NCI-H187 treated with DMSO at 0.1 percent for 48 hours (cell line): ENCODE measurements around the gene SLC39A7.

Experiments
- DNase-seq: peaks from one replicate; lab custom pipeline; 2025; lab: John Stamatoyannopoulos, UW

The SLC39A7 gene

DNA sequence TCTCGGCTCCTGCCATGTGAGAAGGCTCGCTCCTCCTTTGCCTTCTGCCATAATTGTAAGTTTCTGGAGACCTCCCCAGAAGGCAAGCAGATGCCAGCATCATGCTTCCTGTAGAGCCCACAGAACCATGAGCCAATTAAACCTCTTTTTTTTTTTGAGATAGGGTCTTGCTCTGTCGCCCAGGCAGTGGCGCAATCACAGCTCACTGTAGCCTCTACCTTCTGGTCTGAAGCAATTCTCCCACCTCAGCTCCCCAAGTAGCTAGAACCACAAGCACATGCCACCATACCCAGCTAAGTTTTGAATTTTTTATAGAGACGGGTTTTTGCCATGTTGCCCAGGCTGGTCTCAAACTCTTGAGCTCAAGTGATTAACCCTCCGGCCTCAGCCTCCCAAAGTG is 36.2 kb downstream of the SLC39A7 start:
- no peak for DNase-seq

DNA sequence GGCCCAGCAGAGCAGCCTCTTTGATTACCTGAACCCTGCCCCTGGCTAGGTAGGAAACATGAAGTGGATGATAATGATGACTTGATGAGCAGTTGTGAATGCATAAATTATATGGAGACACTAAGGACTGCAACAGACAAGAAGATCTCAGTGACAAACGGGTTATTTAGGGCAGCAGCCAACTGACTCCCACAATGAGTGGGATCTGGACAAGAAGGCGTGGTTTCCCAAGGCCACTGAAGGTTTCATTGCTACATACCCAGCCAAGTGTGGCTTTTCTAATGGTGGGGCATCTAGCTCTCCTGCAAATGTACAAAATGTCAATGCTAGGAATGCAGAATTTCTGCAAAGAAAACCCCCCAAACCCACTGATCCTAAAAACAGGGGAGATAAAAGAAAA is 37.1 kb downstream of the SLC39A7 start:
- DNase-seq: no peak

DNA sequence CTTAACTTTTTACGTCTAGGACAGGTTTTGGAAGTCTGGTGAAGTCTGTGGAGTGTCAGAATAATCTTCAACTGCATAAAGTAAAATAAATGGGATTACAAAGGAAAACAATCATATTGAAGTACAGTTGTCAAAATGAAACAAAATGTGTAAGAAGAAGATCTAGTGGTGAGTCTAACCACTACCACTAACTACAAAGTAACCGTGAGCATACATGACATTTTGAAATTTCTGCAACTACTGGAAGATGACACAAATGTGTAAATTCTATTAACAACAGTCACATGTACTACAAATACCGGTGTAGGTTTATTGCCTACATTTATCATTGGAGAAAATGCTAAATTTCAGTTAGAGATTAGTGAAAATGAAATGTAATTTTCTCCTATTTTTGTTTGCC is 41.3 kb downstream of the SLC39A7 start:
- no peak for DNase-seq

DNA sequence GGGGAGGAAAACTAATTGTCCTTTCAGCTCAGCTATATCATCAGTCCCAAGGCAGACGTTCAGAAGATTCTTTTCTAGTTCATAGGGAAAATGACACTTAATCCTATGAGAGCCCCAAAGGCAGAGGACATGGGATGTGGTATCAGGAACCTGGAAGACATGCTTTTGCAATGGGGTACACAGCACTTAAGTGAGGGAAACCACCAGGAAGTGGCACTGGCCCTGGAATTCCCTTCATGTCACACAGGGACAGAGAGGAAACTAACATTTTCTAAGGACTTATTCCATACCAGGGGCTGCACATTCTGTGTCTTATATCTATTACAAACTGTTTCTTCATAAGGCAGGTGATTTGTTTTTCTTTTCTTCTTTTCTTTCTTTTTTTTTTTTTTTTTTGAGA is 42.8 kb downstream of the SLC39A7 start:
- no peak for DNase-seq

DNA sequence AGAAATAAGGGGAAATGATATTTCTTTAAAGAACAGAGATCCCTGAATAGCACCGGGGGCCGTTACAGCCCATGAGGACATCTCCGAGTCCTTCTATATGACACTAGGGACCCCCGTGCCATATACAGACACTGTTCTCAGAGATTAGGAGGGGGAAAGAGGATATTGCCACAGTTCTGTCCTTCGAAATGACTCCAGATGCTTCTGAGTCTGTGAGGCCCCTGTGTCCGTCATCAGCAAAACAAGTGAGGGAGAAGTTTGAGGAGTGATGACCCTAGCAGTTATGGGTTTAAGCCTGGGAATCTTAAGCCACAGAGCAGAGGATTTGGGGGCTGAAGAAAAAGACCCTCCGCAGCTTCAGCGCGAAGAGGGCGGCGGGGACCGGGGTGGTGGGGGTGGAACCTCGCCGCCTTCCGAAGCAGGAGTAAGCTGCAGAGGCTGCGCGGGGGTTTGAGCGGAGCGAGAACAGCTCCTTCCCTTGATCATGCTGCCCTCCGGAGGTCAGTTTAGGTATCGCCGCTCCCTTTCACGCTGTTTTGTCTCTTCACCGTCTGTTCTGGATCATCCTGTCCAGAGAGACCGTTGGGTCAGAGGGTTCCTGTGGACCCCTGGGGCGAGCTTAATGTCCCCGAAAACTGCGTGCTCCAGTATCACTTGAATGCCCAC is 47.4 kb downstream of the SLC39A7 start:
- peak; percentile 47 for DNase-seq

DNA sequence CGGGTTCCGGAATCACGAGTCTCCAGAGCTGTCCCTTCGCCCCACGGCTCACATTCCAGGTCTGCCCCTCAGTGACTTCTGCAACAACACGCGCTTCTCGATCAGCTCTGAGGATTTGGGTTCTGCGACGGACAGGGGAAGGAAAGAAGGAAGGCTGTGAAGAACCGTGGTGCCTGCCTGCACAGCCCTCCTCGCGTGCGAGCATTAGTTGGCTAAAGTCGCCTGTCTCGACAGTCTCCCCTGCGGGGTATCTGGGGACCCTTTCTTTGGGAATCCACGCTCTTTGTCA is 47.9 kb downstream of the SLC39A7 start:
- no peak for DNase-seq

DNA sequence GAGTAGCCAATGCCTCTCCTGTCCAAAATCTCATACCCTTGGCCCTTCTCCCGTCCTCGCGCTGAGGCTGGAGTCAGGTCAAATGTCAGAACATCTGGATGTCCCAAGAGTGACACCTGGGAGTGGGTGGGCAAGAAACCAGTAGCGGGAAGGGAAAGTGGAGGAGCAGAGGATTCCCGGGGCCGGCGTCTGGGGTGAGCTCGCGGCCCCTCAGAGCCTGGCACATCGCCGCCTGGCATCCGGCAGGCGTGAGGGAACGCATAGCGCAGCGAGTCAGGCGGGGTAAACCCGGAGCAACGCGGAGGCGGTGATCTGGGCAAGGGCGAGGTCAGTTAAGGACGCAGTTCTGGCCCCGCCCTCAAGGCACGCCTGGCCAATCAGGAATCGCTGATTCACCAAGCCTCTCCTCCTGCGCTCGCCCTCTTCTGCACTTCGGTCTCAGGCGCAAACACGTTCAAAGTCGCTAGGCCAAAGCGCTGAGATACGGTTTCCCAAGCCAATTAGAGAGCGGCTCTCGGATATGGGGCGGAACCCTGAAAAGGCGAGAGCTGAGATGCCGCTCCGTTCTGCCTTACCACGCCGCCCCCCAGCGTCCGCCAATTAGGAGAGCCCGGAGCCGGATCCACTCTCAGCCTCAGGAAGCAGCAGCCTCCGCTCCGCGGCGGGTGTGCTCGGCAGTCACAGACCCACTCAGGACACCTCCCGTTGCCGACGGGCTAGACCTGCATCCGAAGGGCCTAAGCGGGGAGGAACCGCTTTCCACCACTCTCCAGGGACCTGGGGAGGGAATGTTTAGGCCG is 48.5 kb downstream of the SLC39A7 start:
- peak; percentile 94 for DNase-seq

DNA sequence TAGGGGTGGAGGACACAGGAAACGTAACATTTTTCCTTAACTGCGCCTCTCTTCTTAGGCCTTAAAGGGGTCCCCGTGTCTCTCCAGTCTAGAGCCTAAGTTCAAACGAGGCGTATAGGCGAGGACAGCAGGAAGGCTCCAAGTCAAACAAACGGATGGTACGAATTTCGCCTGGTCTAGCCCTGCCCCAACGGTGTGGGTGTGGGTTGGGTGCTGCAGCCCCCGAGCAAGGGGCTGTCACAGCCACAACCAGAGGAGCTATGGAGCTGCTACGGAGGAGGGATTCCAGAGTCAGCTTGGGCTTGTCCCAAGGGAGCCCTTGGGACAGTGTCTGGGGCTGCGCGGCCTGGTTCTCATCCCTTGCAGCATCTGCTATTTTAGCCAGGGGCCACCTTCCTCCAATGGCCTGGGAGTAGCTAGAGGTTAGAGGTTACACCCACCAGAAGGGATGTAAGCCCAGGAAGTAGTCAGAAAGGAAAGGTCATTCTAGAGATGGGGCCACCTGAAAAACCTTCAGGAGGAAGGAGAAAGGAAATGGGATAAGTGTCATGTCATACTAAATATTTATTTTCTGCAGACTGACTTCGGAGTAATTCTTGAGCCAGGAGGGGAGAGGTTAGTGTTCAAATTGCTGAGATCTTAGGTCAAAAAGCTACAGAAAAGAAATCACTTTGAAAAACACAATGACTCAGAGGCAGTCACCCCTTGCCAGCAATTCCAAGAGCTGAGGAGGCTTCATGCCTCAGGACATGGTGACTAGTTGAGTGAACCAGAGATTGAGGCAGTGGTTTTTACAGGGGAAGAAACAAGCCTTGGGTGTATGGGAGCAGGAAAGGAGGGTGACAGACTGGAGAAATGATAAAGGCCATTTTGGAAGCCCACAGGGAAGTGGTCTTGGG is 49.3 kb downstream of the SLC39A7 start:
- DNase-seq: no peak

DNA sequence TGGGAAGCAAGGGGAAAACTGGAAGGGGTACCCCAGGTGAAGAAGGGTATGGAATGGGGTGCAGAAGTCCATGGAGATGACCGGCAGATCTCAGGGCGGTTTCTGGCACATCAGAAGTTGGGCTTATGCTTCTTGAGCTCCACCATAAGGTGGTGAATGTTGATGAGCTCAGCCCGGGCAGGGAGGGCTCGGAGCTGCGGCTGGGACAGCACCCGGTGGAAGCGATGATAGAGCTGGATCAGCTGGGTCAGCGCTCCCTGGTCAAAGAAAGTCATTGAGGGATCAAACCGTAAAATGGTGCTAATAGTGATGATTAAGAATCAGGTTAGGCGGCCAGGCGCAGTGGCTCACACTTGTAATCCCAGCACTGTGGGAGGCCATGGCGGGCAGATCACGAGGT is 50.1 kb downstream of the SLC39A7 start:
- DNase-seq: no peak

DNA sequence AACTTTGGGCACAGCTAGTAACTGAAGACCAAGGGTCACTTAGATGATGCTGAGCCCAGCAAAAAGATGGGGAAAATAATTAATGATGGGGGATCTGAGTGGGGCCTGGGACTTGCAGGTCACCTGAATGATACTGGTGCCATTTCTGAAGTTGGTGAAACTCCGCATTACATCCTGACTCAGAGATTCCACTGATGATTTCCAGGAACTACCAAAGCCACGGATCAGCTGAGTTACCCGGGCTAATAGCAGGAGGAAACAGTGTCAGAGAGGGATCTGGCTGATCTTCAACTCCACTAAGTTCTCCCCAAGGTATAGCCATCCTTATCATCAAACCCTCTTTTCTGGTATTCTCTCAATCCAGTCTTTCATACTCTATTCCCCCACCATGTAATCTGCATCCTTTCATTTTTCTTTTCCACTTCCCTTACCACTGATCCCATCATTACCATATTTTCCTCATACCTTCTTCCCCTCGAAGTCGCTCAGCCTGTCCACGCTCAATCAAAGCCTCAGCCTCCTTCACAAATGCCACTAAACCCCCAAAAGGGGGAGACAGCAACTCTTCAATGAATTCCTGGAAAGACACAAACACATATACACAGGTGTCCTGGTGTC is 50.8 kb downstream of the SLC39A7 start:
- no peak for DNase-seq

DNA sequence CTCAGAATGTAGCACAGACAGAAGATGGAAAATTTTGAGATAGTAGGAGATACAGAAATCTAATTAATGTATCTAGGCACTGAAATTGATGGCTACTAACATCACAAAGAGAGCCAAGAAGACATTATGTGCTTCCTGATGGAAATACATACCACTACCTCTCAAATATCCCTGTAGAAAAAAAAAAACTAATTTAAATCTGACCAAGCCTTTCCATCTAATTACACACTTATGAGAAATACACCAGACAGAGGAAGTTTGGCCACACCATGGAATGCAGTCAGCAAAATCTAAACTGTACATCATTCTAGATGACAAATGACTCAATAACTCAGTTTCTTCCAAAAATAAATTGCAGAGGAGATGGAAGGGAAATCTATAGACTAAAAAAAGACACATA is 52.1 kb downstream of the SLC39A7 start:
- DNase-seq: no peak
